ENCODE data around the gene FOLR1. TPM values are rescaled to one million over a fixed set of nuclear protein-coding genes. Genes with fewer than 3 reads are reported as not detected.
"Not testable (repeated sequence)": the region's sequence is repeated elsewhere in the genome, so short reads cannot be mapped to it uniquely, and the experiment has no call there.

The FOLR1 gene
- total RNA-seq (2014; rRNA removed; shearing (Covaris generic); ENCODE audit: low replicate concordance) = 0.23 and 3.0 TPM in 2 replicates

GRCh38 chr11:72191961-72192381, at the start of gene FOLR1:
TSS of gene FOLR1 (plus strand) at chr11:72192140. CDS start at chr11:72192174, 34 bp downstream.
- no peaks in the 10 kb centered on the region for H3K9me3 ChIP-seq
- H3K27me3 ChIP-seq = no peaks in the 10 kb centered on the region
- no peaks in the 10 kb centered on the region for H3K36me3 ChIP-seq
- no peak within 1 kb of the TSS for H3K4me3 ChIP-seq
- no peak for DNase-seq

- H3K36me3 ChIP-seq = peaks cover 34% of the 10 kb centered on the region
- not testable (repeated sequence) for H3K4me3 ChIP-seq, H3K27me3 ChIP-seq, H3K9me3 ChIP-seq
- peak; percentile 33 for DNase-seq
Observed at GRCh38 chr11:72142543-72142942, 49.4 kb upstream of the FOLR1 start.

- no peaks in the 10 kb centered on the region for H3K9me3 ChIP-seq
- no peak overlapping the region for H3K4me3 ChIP-seq
- no peaks in the 10 kb centered on the region for H3K27me3 ChIP-seq
- DNase-seq = peak; percentile 90
- peaks cover 42% of the 10 kb centered on the region for H3K36me3 ChIP-seq
Observed at GRCh38 chr11:72144807-72145565, 47.0 kb upstream of the FOLR1 start.

- no peaks in the 10 kb centered on the region for H3K9me3 ChIP-seq
- peaks cover 46% of the 10 kb centered on the region for H3K36me3 ChIP-seq
- no peak for DNase-seq
- no peaks in the 10 kb centered on the region for H3K27me3 ChIP-seq
- no peak overlapping the region for H3K4me3 ChIP-seq
Observed at GRCh38 chr11:72146625-72147024, 45.3 kb upstream of the FOLR1 start.

- no peaks in the 10 kb centered on the region for H3K27me3 ChIP-seq
- no peak overlapping the region for H3K4me3 ChIP-seq
- H3K9me3 ChIP-seq = no peaks in the 10 kb centered on the region
Observed at GRCh38 chr11:72150882-72151281, 41.1 kb upstream of the FOLR1 start.

GRCh38 chr11:72153874-72154273, 38.1 kb upstream of the FOLR1 start:
- not testable (repeated sequence) for DNase-seq, H3K4me3 ChIP-seq, H3K36me3 ChIP-seq, H3K9me3 ChIP-seq, H3K27me3 ChIP-seq

More at GRCh38 chr11:72150882-72151281, 41.1 kb upstream of the FOLR1 start:
- H3K36me3 ChIP-seq = peaks cover 33% of the 10 kb centered on the region
- no peak for DNase-seq

GRCh38 chr11:72154816-72155215, 37.1 kb upstream of the FOLR1 start:
- peaks cover 4% of the 10 kb centered on the region for H3K36me3 ChIP-seq
- H3K4me3 ChIP-seq = no peak overlapping the region
- no peaks in the 10 kb centered on the region for H3K9me3 ChIP-seq
- no peak for DNase-seq
- no peaks in the 10 kb centered on the region for H3K27me3 ChIP-seq

- no peaks in the 10 kb centered on the region for H3K9me3 ChIP-seq
- DNase-seq = no peak
- no peak overlapping the region for H3K4me3 ChIP-seq
- H3K36me3 ChIP-seq = peaks cover 4% of the 10 kb centered on the region
- no peaks in the 10 kb centered on the region for H3K27me3 ChIP-seq
Observed at GRCh38 chr11:72155751-72156150, 36.2 kb upstream of the FOLR1 start.

- H3K9me3 ChIP-seq = no peaks in the 10 kb centered on the region
- H3K4me3 ChIP-seq = no peak overlapping the region
- DNase-seq = no peak
- H3K36me3 ChIP-seq = no peaks in the 10 kb centered on the region
- no peaks in the 10 kb centered on the region for H3K27me3 ChIP-seq
Observed at GRCh38 chr11:72157131-72157530, 34.8 kb upstream of the FOLR1 start.

GRCh38 chr11:72160319-72160718, 31.6 kb upstream of the FOLR1 start:
- no peaks in the 10 kb centered on the region for H3K9me3 ChIP-seq
- H3K36me3 ChIP-seq = no peaks in the 10 kb centered on the region
- no peaks in the 10 kb centered on the region for H3K27me3 ChIP-seq
- peak; percentile 29 for DNase-seq
- no peak overlapping the region for H3K4me3 ChIP-seq

- H3K27me3 ChIP-seq = no peaks in the 10 kb centered on the region
- no peak overlapping the region for H3K4me3 ChIP-seq
- no peak for DNase-seq
- no peaks in the 10 kb centered on the region for H3K36me3 ChIP-seq
- H3K9me3 ChIP-seq = no peaks in the 10 kb centered on the region
Observed at GRCh38 chr11:72162891-72163492, 28.9 kb upstream of the FOLR1 start.

- not testable (repeated sequence) for H3K9me3 ChIP-seq, H3K36me3 ChIP-seq, DNase-seq, H3K27me3 ChIP-seq, H3K4me3 ChIP-seq
Observed at GRCh38 chr11:72164187-72164586, 27.8 kb upstream of the FOLR1 start.

- H3K27me3 ChIP-seq, H3K36me3 ChIP-seq, H3K9me3 ChIP-seq, DNase-seq, H3K4me3 ChIP-seq: not testable (repeated sequence)
Observed at GRCh38 chr11:72169046-72169555, 22.8 kb upstream of the FOLR1 start.

GRCh38 chr11:72169754-72170153, 22.2 kb upstream of the FOLR1 start:
- H3K36me3 ChIP-seq, H3K27me3 ChIP-seq, H3K9me3 ChIP-seq, H3K4me3 ChIP-seq, DNase-seq: not testable (repeated sequence)

GRCh38 chr11:72172043-72172442, 19.9 kb upstream of the FOLR1 start:
- H3K4me3 ChIP-seq, H3K27me3 ChIP-seq, H3K36me3 ChIP-seq, H3K9me3 ChIP-seq, DNase-seq: not testable (repeated sequence)

- Histone ChIP-seq H3K9me3 (no peaks in the 10 kb centered on the region), H3K4me3 (no peak overlapping the region), H3K27me3 (no peaks in the 10 kb centered on the region), H3K36me3 (no peaks in the 10 kb centered on the region)
- no peak for DNase-seq
Observed at GRCh38 chr11:72173291-72173690, 18.6 kb upstream of the FOLR1 start.

GRCh38 chr11:72174302-72175070, 17.5 kb upstream of the FOLR1 start:
- no peaks in the 10 kb centered on the region for H3K27me3 ChIP-seq
- no peak for DNase-seq
- H3K4me3 ChIP-seq = no peak overlapping the region
- H3K9me3 ChIP-seq = no peaks in the 10 kb centered on the region
- no peaks in the 10 kb centered on the region for H3K36me3 ChIP-seq

Data from MG63 (cell line).